Measurements from ENCODE around the gene BCL10.
A peak's percentile ranks its signal among the peaks of the same experiment; 100 is the strongest.

The BCL10 gene

GRCh38 chr1:85276215-85276977 lies at the start of gene BCL10:
Gene BCL10, minus strand, starts transcription at chr1:85276632. Its CDS starts 280 bp downstream, at chr1:85276352.
- DNase-seq, result peak; percentile 96

GRCh38 chr1:85325920-85326319 lies 49.5 kb upstream of the BCL10 start:
- DNase-seq, result no peak

- no peak for DNase-seq
Observed at GRCh38 chr1:85323770-85324169, 47.3 kb upstream of the BCL10 start.

GRCh38 chr1:85322655-85323054 lies 46.2 kb upstream of the BCL10 start:
- DNase-seq, result no peak

- DNase-seq, result no peak
Observed at GRCh38 chr1:85321237-85321964, 45.0 kb upstream of the BCL10 start.

GRCh38 chr1:85320371-85321131 lies 44.1 kb upstream of the BCL10 start:
- DNase-seq, result no peak

- DNase-seq, result no peak
Observed at GRCh38 chr1:85319931-85320330, 43.5 kb upstream of the BCL10 start.

GRCh38 chr1:85319491-85319890 lies 43.1 kb upstream of the BCL10 start:
- DNase-seq, result no peak

GRCh38 chr1:85318217-85318616 lies 41.8 kb upstream of the BCL10 start:
- DNase-seq, result no peak

GRCh38 chr1:85317560-85317959 lies 41.1 kb upstream of the BCL10 start:
- no peak for DNase-seq

GRCh38 chr1:85316321-85316720 lies 39.9 kb upstream of the BCL10 start:
- no peak for DNase-seq

GRCh38 chr1:85315789-85316188 lies 39.4 kb upstream of the BCL10 start:
- DNase-seq, result no peak

GRCh38 chr1:85314726-85315125 lies 38.3 kb upstream of the BCL10 start:
- no peak for DNase-seq

- DNase-seq, result no peak
Observed at GRCh38 chr1:85313888-85314696, 37.7 kb upstream of the BCL10 start.

GRCh38 chr1:85311818-85312217 lies 35.4 kb upstream of the BCL10 start:
- DNase-seq, result no peak

GRCh38 chr1:85308833-85309350 lies 32.5 kb upstream of the BCL10 start:
- DNase-seq, result no peak

GRCh38 chr1:85307987-85308832 lies 31.8 kb upstream of the BCL10 start:
- DNase-seq, result peak; percentile 46

GRCh38 chr1:85306236-85306635 lies 29.8 kb upstream of the BCL10 start:
- DNase-seq, result no peak

- DNase-seq, result no peak
Observed at GRCh38 chr1:85303440-85304162, 27.2 kb upstream of the BCL10 start.

GRCh38 chr1:85300140-85300539 lies 23.7 kb upstream of the BCL10 start:
- no peak for DNase-seq

Data from activated CD4-positive, alpha-beta T cell treated with anti-CD3 and anti-CD28 coated beads for 1 hour (primary cell).